WTC11 (cell line): Measurements from ENCODE around the gene PMS2.

ENCODE experiments used
- ATF1 ChIP-seq: sonication (generic); formaldehyde crosslinking; IDR thresholded peaks from 2 replicates; pipeline ENCODE4 v1.8.1; 2023; ENCODE audit warnings: mild to moderate bottlenecking, moderate library complexity, missing genetic modification reagents
- CBFB ChIP-seq: sonication (generic); formaldehyde crosslinking; IDR thresholded peaks from 2 replicates; pipeline ENCODE4 v1.8.1; 2022; ENCODE audit warnings: mild to moderate bottlenecking, low read depth, missing genetic modification reagents
- ELF4 ChIP-seq: sonication (generic); formaldehyde crosslinking; IDR thresholded peaks from 2 replicates; pipeline ENCODE4 v1.8.1; 2022; ENCODE audit warnings: low read depth, mild to moderate bottlenecking, moderate library complexity, missing genetic modification reagents
- FOXK1 ChIP-seq: sonication (generic); formaldehyde crosslinking; IDR thresholded peaks from 2 replicates; pipeline ENCODE4 v1.8.0; 2022; ENCODE audit warnings: mild to moderate bottlenecking, moderate library complexity, missing genetic modification reagents
- GRHL2 ChIP-seq: fragments of 250-450 bp; sonication (Bioruptor Pico); IDR thresholded peaks from 2 replicates; pipeline ENCODE4 v1.8.0; 2022; ENCODE audit warnings: mild to moderate bottlenecking, moderate library complexity; ENCODE audit not compliant: insufficient replicate concordance, severe bottlenecking
- JUN ChIP-seq: sonication (generic); formaldehyde crosslinking; IDR thresholded peaks from 2 replicates; pipeline ENCODE4 v1.8.0; 2023; ENCODE audit warnings: mild to moderate bottlenecking, missing genetic modification reagents
- ZNF232 ChIP-seq: sonication (generic); formaldehyde crosslinking; IDR thresholded peaks from 2 replicates; pipeline ENCODE4 v1.8.0; 2022; ENCODE audit warnings: mild to moderate bottlenecking, missing genetic modification reagents
- TF ChIP-seq, protein P1 (sequence below): sonication (generic); formaldehyde crosslinking; IDR thresholded peaks from 2 replicates; pipeline ENCODE4 v1.8.1; 2023; ENCODE audit warnings: mild to moderate bottlenecking, missing genetic modification reagents, borderline replicate concordance
- TF ChIP-seq, protein P2 (sequence below): sonication (generic); formaldehyde crosslinking; IDR thresholded peaks from 2 replicates; pipeline ENCODE4 v1.8.1; 2022; ENCODE audit warnings: low read depth, mild to moderate bottlenecking, moderate library complexity, missing genetic modification reagents, borderline replicate concordance
- TF ChIP-seq, protein P3 (sequence below): fragments of 200-600 bp; IDR thresholded peaks from 2 replicates; pipeline ENCODE4 v1.8.0; 2022; ENCODE audit warnings: antibody characterized with exemption
- TF ChIP-seq, protein P4 (sequence below): sonication (generic); formaldehyde crosslinking; IDR thresholded peaks from 2 replicates; pipeline ENCODE4 v1.8.0; 2022; ENCODE audit warnings: mild to moderate bottlenecking, missing genetic modification reagents
- TF ChIP-seq, protein P5 (sequence below): sonication (generic); formaldehyde crosslinking; IDR thresholded peaks from 2 replicates; pipeline ENCODE4 v1.8.1; 2023; ENCODE audit warnings: mild to moderate bottlenecking, missing genetic modification reagents, moderate library complexity
- TF ChIP-seq, protein P6 (sequence below): sonication (generic); formaldehyde crosslinking; IDR thresholded peaks from 2 replicates; pipeline ENCODE4 v1.8.0; 2022; ENCODE audit warnings: mild to moderate bottlenecking, missing genetic modification reagents

DNA sequence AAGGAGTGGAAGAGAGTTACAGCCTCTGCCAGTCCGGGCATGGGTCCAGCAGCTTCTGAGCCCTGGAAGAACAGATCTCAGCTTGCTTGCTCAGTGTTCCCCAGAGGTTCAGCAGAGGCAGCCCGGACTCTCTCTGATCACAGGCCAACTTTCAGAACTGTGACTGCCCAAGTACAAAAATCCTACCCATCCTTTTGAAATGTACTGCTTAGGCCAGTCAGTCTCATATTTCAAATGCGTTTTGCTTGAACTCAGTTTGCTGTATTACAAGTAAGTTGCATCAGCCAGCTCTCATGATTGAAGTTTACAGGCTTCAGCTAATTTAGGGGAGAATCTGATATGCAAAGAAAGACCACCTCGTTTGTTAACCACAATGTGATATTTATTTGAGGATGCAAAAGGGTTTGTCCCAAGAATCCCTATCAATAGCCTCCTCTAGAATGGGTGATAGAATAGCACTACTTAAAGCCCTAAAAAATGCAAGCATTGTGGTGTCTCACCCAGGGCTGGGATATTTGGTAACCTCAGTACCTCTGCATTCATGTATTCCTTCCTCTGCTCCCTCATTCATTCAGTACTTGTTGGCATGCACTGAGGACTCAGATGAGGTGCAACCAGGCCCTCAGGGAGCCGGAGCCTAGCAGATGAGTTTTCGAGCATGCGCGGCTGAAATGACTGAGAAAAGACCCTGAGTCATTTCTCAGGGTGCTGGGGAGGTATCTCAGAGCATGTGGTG lies 7.2 kb upstream of the PMS2 start:
- TF ChIP-seq, protein P1, sequence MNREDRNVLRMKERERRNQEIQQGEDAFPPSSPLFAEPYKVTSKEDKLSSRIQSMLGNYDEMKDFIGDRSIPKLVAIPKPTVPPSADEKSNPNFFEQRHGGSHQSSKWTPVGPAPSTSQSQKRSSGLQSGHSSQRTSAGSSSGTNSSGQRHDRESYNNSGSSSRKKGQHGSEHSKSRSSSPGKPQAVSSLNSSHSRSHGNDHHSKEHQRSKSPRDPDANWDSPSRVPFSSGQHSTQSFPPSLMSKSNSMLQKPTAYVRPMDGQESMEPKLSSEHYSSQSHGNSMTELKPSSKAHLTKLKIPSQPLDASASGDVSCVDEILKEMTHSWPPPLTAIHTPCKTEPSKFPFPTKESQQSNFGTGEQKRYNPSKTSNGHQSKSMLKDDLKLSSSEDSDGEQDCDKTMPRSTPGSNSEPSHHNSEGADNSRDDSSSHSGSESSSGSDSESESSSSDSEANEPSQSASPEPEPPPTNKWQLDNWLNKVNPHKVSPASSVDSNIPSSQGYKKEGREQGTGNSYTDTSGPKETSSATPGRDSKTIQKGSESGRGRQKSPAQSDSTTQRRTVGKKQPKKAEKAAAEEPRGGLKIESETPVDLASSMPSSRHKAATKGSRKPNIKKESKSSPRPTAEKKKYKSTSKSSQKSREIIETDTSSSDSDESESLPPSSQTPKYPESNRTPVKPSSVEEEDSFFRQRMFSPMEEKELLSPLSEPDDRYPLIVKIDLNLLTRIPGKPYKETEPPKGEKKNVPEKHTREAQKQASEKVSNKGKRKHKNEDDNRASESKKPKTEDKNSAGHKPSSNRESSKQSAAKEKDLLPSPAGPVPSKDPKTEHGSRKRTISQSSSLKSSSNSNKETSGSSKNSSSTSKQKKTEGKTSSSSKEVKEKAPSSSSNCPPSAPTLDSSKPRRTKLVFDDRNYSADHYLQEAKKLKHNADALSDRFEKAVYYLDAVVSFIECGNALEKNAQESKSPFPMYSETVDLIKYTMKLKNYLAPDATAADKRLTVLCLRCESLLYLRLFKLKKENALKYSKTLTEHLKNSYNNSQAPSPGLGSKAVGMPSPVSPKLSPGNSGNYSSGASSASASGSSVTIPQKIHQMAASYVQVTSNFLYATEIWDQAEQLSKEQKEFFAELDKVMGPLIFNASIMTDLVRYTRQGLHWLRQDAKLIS, result no peak
- TF ChIP-seq, protein P2, sequence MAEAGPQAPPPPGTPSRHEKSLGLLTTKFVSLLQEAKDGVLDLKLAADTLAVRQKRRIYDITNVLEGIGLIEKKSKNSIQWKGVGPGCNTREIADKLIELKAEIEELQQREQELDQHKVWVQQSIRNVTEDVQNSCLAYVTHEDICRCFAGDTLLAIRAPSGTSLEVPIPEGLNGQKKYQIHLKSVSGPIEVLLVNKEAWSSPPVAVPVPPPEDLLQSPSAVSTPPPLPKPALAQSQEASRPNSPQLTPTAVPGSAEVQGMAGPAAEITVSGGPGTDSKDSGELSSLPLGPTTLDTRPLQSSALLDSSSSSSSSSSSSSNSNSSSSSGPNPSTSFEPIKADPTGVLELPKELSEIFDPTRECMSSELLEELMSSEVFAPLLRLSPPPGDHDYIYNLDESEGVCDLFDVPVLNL (CRISPR knock-in tag), result no peak
- TF ChIP-seq JUN (no peak), GRHL2 (CRISPR knock-in tag) (no peak), ZNF232 (CRISPR knock-in tag) (no peak), CBFB (CRISPR knock-in tag) (no peak), ATF1 (no peak), ELF4 (CRISPR knock-in tag) (no peak), FOXK1 (CRISPR knock-in tag) (no peak)
- TF ChIP-seq, protein P3, sequence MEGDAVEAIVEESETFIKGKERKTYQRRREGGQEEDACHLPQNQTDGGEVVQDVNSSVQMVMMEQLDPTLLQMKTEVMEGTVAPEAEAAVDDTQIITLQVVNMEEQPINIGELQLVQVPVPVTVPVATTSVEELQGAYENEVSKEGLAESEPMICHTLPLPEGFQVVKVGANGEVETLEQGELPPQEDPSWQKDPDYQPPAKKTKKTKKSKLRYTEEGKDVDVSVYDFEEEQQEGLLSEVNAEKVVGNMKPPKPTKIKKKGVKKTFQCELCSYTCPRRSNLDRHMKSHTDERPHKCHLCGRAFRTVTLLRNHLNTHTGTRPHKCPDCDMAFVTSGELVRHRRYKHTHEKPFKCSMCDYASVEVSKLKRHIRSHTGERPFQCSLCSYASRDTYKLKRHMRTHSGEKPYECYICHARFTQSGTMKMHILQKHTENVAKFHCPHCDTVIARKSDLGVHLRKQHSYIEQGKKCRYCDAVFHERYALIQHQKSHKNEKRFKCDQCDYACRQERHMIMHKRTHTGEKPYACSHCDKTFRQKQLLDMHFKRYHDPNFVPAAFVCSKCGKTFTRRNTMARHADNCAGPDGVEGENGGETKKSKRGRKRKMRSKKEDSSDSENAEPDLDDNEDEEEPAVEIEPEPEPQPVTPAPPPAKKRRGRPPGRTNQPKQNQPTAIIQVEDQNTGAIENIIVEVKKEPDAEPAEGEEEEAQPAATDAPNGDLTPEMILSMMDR, result no peak
- TF ChIP-seq, protein P4, sequence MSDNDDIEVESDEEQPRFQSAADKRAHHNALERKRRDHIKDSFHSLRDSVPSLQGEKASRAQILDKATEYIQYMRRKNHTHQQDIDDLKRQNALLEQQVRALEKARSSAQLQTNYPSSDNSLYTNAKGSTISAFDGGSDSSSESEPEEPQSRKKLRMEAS (CRISPR knock-in tag), result no peak
- TF ChIP-seq, protein P5, sequence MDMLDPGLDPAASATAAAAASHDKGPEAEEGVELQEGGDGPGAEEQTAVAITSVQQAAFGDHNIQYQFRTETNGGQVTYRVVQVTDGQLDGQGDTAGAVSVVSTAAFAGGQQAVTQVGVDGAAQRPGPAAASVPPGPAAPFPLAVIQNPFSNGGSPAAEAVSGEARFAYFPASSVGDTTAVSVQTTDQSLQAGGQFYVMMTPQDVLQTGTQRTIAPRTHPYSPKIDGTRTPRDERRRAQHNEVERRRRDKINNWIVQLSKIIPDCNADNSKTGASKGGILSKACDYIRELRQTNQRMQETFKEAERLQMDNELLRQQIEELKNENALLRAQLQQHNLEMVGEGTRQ, result no peak
- TF ChIP-seq, protein P6, sequence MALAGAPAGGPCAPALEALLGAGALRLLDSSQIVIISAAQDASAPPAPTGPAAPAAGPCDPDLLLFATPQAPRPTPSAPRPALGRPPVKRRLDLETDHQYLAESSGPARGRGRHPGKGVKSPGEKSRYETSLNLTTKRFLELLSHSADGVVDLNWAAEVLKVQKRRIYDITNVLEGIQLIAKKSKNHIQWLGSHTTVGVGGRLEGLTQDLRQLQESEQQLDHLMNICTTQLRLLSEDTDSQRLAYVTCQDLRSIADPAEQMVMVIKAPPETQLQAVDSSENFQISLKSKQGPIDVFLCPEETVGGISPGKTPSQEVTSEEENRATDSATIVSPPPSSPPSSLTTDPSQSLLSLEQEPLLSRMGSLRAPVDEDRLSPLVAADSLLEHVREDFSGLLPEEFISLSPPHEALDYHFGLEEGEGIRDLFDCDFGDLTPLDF (CRISPR knock-in tag), result no peak
